CD4-positive, alpha-beta memory T cell (primary cell): ENCODE measurements around the gene SPATA46. TPM values are rescaled to one million over a fixed set of nuclear protein-coding genes. Genes with fewer than 3 reads are reported as not detected.

ENCODE experiments used
- CTCF ChIA-PET: fragments of 350-600 bp; sonication (Branson Sonifier 250); formaldehyde crosslinking; loops from one replicate; lab custom pipeline; 2021; ENCODE audit warnings: inconsistent platforms; ENCODE audit not compliant: partially characterized antibody; lab: Charles Lee
- POLR2A ChIA-PET: fragments of 350-600 bp; sonication (Branson Sonifier 250); formaldehyde crosslinking; loops from one replicate; lab custom pipeline; 2021; ENCODE audit not compliant: partially characterized antibody; lab: Charles Lee
- DNase-seq, 5 donors: peaks; one replicate each; pipeline versions ENCODE4 v3.0.0 to v3.0.0-alpha.2; 2020 to 2022; ENCODE audit warnings: mixed read lengths in 1 of 5
- H3K27ac ChIP-seq: one replicate; pipeline ENCODE4 v1.7.0; 2013; ENCODE audit warnings: low read depth, low read length
- H3K27me3 ChIP-seq: 2 replicates; pipeline ENCODE4 v1.7.0; 2013; ENCODE audit warnings: mild to moderate bottlenecking, low read length, moderate library complexity; ENCODE audit not compliant: insufficient read depth
- H3K36me3 ChIP-seq: 2 replicates; pipeline ENCODE4 v1.7.0; 2013; ENCODE audit warnings: mild to moderate bottlenecking, low read length, moderate library complexity; ENCODE audit not compliant: insufficient read depth
- H3K4me1 ChIP-seq: 2 replicates; pipeline ENCODE4 v1.7.0; 2013; ENCODE audit warnings: mild to moderate bottlenecking, low read length, moderate library complexity; ENCODE audit not compliant: insufficient read depth
- H3K4me3 ChIP-seq, 2 donors: one replicate each; pipeline ENCODE4 v1.7.0; 2013; ENCODE audit warnings: low read length in 2 of 2, mild to moderate bottlenecking in 1 of 2
- H3K9me3 ChIP-seq, 2 donors: one replicate each; pipeline ENCODE4 v1.7.0; 2013; ENCODE audit warnings: low read length in 2 of 2, control low read depth in 1 of 2; ENCODE audit not compliant: control insufficient read depth in 1 of 2
- H3K27ac Mint-ChIP-seq, 7 donors: one replicate each; pipeline ENCODE4 v1.8.0; 2020 to 2021; ENCODE audit warnings: mixed read lengths in 7 of 7, mild to moderate bottlenecking in 6 of 7, inconsistent platforms in 3 of 7, moderate library complexity in 3 of 7
- H3K27me3 Mint-ChIP-seq, 2 donors: one replicate each; pipeline ENCODE4 v1.8.0; 2020 to 2021; ENCODE audit warnings: mixed read lengths in 2 of 2
- H3K36me3 Mint-ChIP-seq, 2 donors: one replicate each; pipeline ENCODE4 v1.8.0; 2020 to 2021; ENCODE audit warnings: mixed read lengths in 2 of 2, inconsistent platforms in 1 of 2, mild to moderate bottlenecking in 1 of 2
- H3K4me1 Mint-ChIP-seq, 4 donors: one replicate each; pipeline ENCODE4 v1.8.0; 2020 to 2021; ENCODE audit warnings: mixed read lengths in 4 of 4, mild to moderate bottlenecking in 1 of 4
- H3K4me3 Mint-ChIP-seq, 8 donors: one replicate each; pipeline ENCODE4 v1.8.0; 2020 to 2021; ENCODE audit warnings: mixed read lengths in 8 of 8, mild to moderate bottlenecking in 7 of 8, moderate library complexity in 6 of 8, inconsistent platforms in 3 of 8
- H3K9me3 Mint-ChIP-seq, 8 donors: one replicate each; pipeline ENCODE4 v1.8.0; 2020 to 2021; ENCODE audit warnings: mixed read lengths in 8 of 8, mild to moderate bottlenecking in 5 of 8, inconsistent platforms in 3 of 8, moderate library complexity in 1 of 8
- intact Hi-C: fragments of 100-400 bp; cut with micrococcal nuclease; formaldehyde crosslinking; loops from one replicate; pipeline ENCODE4 v1.15.1; 2023
- polyA plus RNA-seq, 2 donors: library from polyadenylated mRNA; unstranded; fragments of 300-500 nt; fragmentation: Illumina TruSeq; gene quantifications; one replicate each; pipeline ENCODE4 v1.2.3, GENCODE V29; 2021
- total RNA-seq, 2 experiments: library from RNA; stranded (reverse); gene quantifications; one replicate each; pipeline ENCODE4 v1.2.3, GENCODE V29; 2021

Gene SPATA46
- total and polyA plus RNA-seq, 4 experiments from 2014 or later: not detected

DNA sequence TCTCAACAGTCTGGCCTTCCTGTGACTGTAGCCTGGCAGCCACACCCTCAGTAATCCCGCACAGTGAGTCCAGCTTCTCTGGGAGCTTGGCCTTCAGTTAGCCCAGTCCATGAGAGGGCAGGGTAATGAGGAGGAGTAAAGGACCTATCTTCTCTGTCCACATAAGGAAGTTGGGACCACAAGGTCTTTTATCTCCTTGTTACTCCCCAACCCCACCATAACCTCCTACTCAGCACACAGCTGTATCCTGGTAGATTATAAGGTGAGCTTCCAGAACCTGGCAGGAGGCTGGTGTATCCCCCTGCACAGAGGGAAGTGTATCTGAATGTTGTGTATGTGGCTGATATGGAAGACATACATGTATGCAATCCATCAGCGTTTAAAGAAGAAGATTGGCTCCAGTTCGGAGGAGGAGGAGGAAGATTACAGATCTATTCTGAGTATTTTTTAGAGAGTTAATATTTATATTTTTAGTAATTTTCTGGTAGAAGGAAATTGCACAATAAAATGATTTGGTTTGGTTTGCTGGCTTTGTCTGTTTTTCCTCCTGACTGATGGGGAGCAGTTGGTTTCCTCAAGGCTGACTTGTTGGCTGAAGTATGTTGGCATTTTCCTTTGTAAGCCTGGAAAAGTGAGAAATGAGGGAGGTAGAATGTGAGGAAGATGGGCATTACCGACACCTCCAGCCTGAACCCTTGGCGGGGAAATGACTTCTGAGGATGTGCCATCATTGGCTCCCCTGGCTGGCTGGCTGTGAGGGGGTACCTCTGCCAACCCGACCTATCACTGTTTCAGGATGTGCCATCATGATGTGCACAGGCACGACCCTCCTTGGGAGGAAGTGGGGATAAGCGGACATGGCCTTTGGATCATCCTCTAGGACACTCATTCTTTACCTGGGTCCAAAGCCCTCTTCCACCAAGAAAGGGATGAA is 9.9 kb upstream of the SPATA46 start:
- H3K4me1 ChIP-seq: no peaks in the 10 kb centered on the region
- no peaks in the 10 kb centered on the region for H3K9me3 ChIP-seq
- Mint-ChIP-seq H3K9me3 (no peaks in the 10 kb centered on the region), H3K4me3 (no peak overlapping the region), H3K27ac (no peak overlapping the region), H3K36me3 (no peaks in the 10 kb centered on the region), H3K27me3 (peaks cover 7 to 20% of the 10 kb centered on the region in 2 donors), H3K4me1 (peaks cover 0 to 2% (median 0%) of the 10 kb centered on the region in 4 donors)
- DNase-seq: no peak
- H3K4me3 ChIP-seq: no peak overlapping the region
- H3K27ac ChIP-seq: no peak overlapping the region
- no peaks in the 10 kb centered on the region for H3K27me3 ChIP-seq
- H3K36me3 ChIP-seq: no peaks in the 10 kb centered on the region
- intact Hi-C loops: no loop called here
- CTCF ChIA-PET: no interaction called here
- POLR2A ChIA-PET: no interaction called here

DNA sequence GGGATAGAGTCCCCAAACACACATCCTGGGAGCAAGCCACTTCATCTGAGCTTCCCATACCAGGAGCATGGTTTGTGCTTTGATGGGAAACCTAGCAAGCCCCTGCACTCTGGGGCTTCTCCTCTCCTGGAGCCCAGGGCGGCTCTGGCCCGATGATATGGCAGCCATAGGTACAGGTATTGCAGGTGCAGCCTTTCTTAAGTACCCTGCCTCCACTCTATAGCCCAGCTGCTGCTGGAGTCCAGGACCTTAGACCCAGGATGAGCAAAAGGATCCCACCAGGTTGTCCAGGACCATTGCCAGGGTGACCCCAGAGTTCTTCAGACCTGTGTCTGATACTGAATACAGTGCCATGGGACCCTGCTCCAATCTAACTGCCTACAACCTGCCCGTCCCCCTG is 9.0 kb upstream of the SPATA46 start:
- CTCF ChIA-PET: no interaction called here
- intact Hi-C loops: no loop called here
- H3K27ac ChIP-seq: no peak overlapping the region

DNA sequence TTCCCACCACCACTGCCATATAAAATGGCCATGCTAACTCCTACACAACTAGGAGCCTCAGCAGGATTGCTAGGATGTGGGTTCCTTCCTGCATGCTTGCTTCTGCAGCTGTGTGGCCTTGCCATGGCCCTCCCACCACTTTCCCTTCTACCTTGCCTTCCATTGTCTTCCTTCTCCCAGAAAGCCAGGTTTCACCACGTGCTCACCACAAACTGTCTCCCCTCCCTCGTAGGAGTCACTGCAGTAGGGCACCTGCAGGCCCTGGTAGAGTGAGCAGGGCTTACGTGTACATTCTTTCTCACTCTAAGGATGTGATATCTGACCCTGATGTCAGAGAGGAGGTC is 8.6 kb upstream of the SPATA46 start:
- intact Hi-C loops: no loop called here
- CTCF ChIA-PET: no interaction called here

More for the DNA sequence above, 9.0 kb upstream of the SPATA46 start:
- H3K9me3 ChIP-seq: no peaks in the 10 kb centered on the region
- H3K4me3 ChIP-seq: no peak overlapping the region
- H3K36me3 ChIP-seq: no peaks in the 10 kb centered on the region
- Mint-ChIP-seq H3K9me3 (no peaks in the 10 kb centered on the region), H3K4me3 (no peak overlapping the region), H3K36me3 (no peaks in the 10 kb centered on the region), H3K4me1 (peaks cover 0 to 2% (median 0%) of the 10 kb centered on the region in 4 donors), H3K27me3 (peaks cover 5 to 19% of the 10 kb centered on the region in 2 donors), H3K27ac (no peak overlapping the region)
- no peaks in the 10 kb centered on the region for H3K27me3 ChIP-seq
- no peaks in the 10 kb centered on the region for H3K4me1 ChIP-seq
- POLR2A ChIA-PET: no interaction called here
- no peak for DNase-seq

DNA sequence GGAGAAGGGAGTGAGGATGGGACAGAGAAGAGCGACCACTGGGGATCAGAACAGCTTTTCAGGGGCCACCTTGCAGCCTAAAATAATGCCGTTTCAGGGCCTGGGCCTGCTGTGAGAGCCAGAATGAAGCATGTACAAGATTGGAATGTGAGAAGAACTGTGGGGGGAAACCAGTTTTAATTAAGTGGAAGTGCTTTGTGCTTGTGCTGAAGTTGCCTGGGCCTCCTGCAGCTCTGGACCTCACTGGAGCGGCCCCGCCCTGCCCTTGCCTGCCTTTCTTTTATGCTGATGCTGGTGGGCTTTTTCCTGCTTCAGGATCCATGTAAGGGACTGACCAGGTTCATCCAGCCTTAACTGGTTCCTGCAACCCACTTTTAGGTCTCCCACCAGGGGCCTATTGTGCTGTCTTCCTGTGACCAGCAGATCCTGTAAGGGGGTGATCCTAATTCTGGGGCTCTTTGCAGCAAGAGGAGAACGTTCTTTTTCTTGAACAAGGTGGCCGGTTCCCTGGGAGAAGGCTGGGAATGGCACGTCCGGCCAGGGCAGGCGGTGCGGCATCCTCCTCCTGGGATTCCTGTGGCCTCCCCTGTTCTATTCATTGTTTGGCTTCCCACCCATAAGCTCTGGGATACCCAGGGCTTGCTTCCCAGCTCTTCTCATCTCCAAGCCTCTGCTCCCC is 8.1 kb upstream of the SPATA46 start:
- no peaks in the 10 kb centered on the region for H3K9me3 Mint-ChIP-seq
- intact Hi-C loops: no loop called here
- H3K4me3 ChIP-seq: no peak overlapping the region
- no peak for DNase-seq
- no peak overlapping the region for H3K27ac Mint-ChIP-seq
- ChIA-PET CTCF (no interaction called here), POLR2A (no interaction called here)
- H3K4me3 Mint-ChIP-seq: no peak overlapping the region
- H3K9me3 ChIP-seq: no peaks in the 10 kb centered on the region
- H3K4me1 Mint-ChIP-seq: peaks cover 0 to 2% (median 0%) of the 10 kb centered on the region in 4 donors
- H3K4me1 ChIP-seq: no peaks in the 10 kb centered on the region
- no peak overlapping the region for H3K27ac ChIP-seq
- H3K36me3 Mint-ChIP-seq: no peaks in the 10 kb centered on the region
- H3K27me3 ChIP-seq: no peaks in the 10 kb centered on the region
- H3K27me3 Mint-ChIP-seq: peaks cover 2 to 10% of the 10 kb centered on the region in 2 donors
- no peaks in the 10 kb centered on the region for H3K36me3 ChIP-seq

More for the DNA sequence above, 8.6 kb upstream of the SPATA46 start:
- Mint-ChIP-seq H3K27ac (peak overlapping the region in 1 of 7 donors; percentile 27), H3K36me3 (no peaks in the 10 kb centered on the region), H3K4me3 (no peak overlapping the region), H3K27me3 (peaks cover 3 to 14% of the 10 kb centered on the region in 2 donors), H3K9me3 (no peaks in the 10 kb centered on the region), H3K4me1 (peaks cover 0 to 2% (median 0%) of the 10 kb centered on the region in 4 donors)
- H3K9me3 ChIP-seq: no peaks in the 10 kb centered on the region
- no peaks in the 10 kb centered on the region for H3K36me3 ChIP-seq
- no peak overlapping the region for H3K4me3 ChIP-seq
- H3K27me3 ChIP-seq: no peaks in the 10 kb centered on the region
- H3K4me1 ChIP-seq: no peaks in the 10 kb centered on the region
- POLR2A ChIA-PET: no interaction called here
- H3K27ac ChIP-seq: no peak overlapping the region
- no peak for DNase-seq

DNA sequence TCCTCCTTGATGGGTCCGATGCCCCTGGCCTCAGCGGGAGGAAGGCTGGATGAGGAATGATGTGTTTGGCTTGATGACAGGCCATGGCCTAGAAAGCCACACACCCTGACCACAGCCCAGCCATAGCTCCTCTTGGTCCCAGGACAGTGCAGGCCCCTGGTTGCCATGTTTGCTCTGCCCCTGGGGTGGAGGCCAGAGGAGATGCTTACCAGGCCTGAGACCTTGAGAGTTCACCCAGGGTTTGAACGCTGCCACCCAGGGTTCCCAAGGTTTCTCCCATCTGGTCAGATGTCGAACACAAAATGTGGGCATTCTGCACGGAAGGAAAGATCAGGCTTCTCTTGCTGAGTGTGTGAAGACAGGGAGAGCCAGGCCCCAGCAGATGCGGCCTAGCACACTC is 7.5 kb upstream of the SPATA46 start:
- ChIA-PET CTCF (no interaction called here), POLR2A (no interaction called here)
- Histone ChIP-seq H3K27me3 (no peaks in the 10 kb centered on the region), H3K4me1 (no peaks in the 10 kb centered on the region), H3K9me3 (no peaks in the 10 kb centered on the region), H3K4me3 (no peak overlapping the region), H3K36me3 (no peaks in the 10 kb centered on the region), H3K27ac (no peak overlapping the region)
- Mint-ChIP-seq H3K36me3 (no peaks in the 10 kb centered on the region), H3K4me1 (no peaks in the 10 kb centered on the region), H3K9me3 (no peaks in the 10 kb centered on the region), H3K27ac (no peak overlapping the region), H3K4me3 (no peak overlapping the region), H3K27me3 (peaks cover 2 to 6% of the 10 kb centered on the region in 2 donors)
- DNase-seq: no peak
- intact Hi-C loops: no loop called here

DNA sequence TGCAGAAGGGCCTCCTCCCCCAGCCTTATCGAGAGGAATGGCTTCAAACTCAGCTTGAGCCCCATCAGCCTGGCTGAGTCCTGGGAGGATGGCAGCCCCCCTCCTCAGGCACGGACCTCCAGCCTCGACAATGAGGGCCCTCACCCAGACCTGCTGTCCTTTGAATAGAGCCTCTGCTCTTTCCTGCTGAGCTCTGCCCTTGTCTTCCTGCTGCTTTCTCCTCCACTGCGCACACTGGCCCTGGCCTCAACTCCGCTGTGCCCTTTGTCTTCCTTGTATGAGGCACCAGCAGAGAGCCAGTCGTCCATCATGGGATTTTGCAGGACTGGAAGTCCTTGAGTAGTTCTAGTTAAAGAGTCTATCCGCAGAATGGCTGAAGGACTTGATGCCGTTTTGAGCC is 6.9 kb upstream of the SPATA46 start:
- intact Hi-C loops: no loop called here
- no peaks in the 10 kb centered on the region for H3K36me3 Mint-ChIP-seq
- CTCF ChIA-PET: no interaction called here

DNA sequence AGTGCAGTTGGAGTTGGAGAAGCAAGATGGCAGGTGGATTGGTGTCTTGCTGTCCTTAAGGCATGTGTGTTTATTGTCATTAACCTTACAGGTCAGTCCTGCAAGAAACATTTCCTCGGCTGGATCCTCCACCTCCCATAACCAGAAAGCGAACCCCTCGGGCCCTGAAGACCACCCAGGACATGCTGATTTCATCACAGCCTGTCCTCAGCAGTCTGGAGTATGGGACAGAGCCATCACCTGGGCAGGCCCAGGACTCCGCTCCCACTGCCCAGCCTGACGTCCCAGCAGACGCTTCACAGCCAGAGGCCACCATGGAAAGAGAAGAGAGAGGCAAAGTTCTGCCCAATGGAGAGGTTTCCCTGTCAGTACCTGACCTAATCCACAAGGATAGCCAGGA is 6.4 kb upstream of the SPATA46 start:
- intact Hi-C loops: no loop called here
- no peak for DNase-seq
- H3K27me3 ChIP-seq: no peaks in the 10 kb centered on the region
- no peaks in the 10 kb centered on the region for H3K4me1 ChIP-seq
- no peak overlapping the region for H3K4me3 ChIP-seq
- CTCF ChIA-PET: interaction anchor here (1.1 kb wide), 1 partner anchor 9 kb away, joined by 5 read pairs; no protein-coding TSS in a partner anchor
- H3K9me3 Mint-ChIP-seq: no peaks in the 10 kb centered on the region
- no peaks in the 10 kb centered on the region for H3K4me1 Mint-ChIP-seq
- no peaks in the 10 kb centered on the region for H3K36me3 ChIP-seq
- POLR2A ChIA-PET: interaction anchor here (0.5 kb wide), 1 partner anchor 422 kb away, joined by 4 read pairs; no protein-coding TSS in a partner anchor
- peaks cover 0 to 2% of the 10 kb centered on the region in 2 donors for H3K27me3 Mint-ChIP-seq
- H3K4me3 Mint-ChIP-seq: no peak overlapping the region
- no peaks in the 10 kb centered on the region for H3K9me3 ChIP-seq
- H3K27ac ChIP-seq: no peak overlapping the region
- H3K36me3 Mint-ChIP-seq: no peaks in the 10 kb centered on the region
- H3K27ac Mint-ChIP-seq: no peak overlapping the region

More for the DNA sequence above, 6.9 kb upstream of the SPATA46 start:
- no peaks in the 10 kb centered on the region for H3K9me3 Mint-ChIP-seq
- H3K4me1 Mint-ChIP-seq: no peaks in the 10 kb centered on the region
- no peak overlapping the region for H3K4me3 ChIP-seq
- H3K27ac Mint-ChIP-seq: no peak overlapping the region
- H3K27ac ChIP-seq: no peak overlapping the region
- peaks cover 0 to 2% of the 10 kb centered on the region in 2 donors for H3K27me3 Mint-ChIP-seq
- no peaks in the 10 kb centered on the region for H3K27me3 ChIP-seq
- H3K4me3 Mint-ChIP-seq: no peak overlapping the region
- no peaks in the 10 kb centered on the region for H3K4me1 ChIP-seq
- H3K9me3 ChIP-seq: no peaks in the 10 kb centered on the region
- POLR2A ChIA-PET: no interaction called here
- no peak for DNase-seq
- no peaks in the 10 kb centered on the region for H3K36me3 ChIP-seq
